ENCODE measurements around the gene CRACDL. TPM values are rescaled to one million over a fixed set of nuclear protein-coding genes. Genes with fewer than 3 reads are reported as not detected.

The CRACDL gene
- total RNA-seq, 1 donor from 2014 or later: 1.6 TPM

- H3K9me3 Mint-ChIP-seq (ENCODE audit: low read depth): no peaks in the 10 kb centered on the region
- peaks cover 4% of the 10 kb centered on the region for H3K4me1 Mint-ChIP-seq (ENCODE audit: low read depth)
- H3K4me3 Mint-ChIP-seq (ENCODE audit: low read depth): no peak overlapping the region
- DNase-seq (ENCODE audit: low spot score, unreplicated experiment): no peak
- no peak for TF ChIP-seq CTCF (IDR thresholded peaks at IDR 0.05; ENCODE audit: unreplicated experiment)
- no peak overlapping the region for H3K27ac Mint-ChIP-seq
- H3K36me3 Mint-ChIP-seq (ENCODE audit: insufficient read depth): no peaks in the 10 kb centered on the region
- H3K27me3 Mint-ChIP-seq: no peaks in the 10 kb centered on the region
These were observed 90.0 kb downstream of the CRACDL start for GRCh38 chr2:98846041-98846440.

GRCh38 chr2:98842136-98842535 is 93.9 kb downstream of the CRACDL start:
- no peak overlapping the region for H3K4me3 Mint-ChIP-seq (ENCODE audit: low read depth)
- DNase-seq (ENCODE audit: low spot score, unreplicated experiment): no peak
- H3K27ac Mint-ChIP-seq: no peak overlapping the region
- no peak for TF ChIP-seq CTCF (IDR thresholded peaks at IDR 0.05; ENCODE audit: unreplicated experiment)
- peaks cover 3% of the 10 kb centered on the region for H3K9me3 Mint-ChIP-seq (ENCODE audit: low read depth)
- H3K36me3 Mint-ChIP-seq (ENCODE audit: insufficient read depth): no peaks in the 10 kb centered on the region
- H3K4me1 Mint-ChIP-seq (ENCODE audit: low read depth): peaks cover 2% of the 10 kb centered on the region
- H3K27me3 Mint-ChIP-seq: no peaks in the 10 kb centered on the region

GRCh38 chr2:98839292-98839691 is 96.7 kb downstream of the CRACDL start:
- Mint-ChIP-seq H3K27ac (no peak overlapping the region), H3K4me1 (ENCODE audit: low read depth) (peaks cover 6% of the 10 kb centered on the region), H3K4me3 (ENCODE audit: low read depth) (no peak overlapping the region), H3K36me3 (ENCODE audit: insufficient read depth) (no peaks in the 10 kb centered on the region), H3K9me3 (ENCODE audit: low read depth) (peaks cover 3% of the 10 kb centered on the region), H3K27me3 (no peaks in the 10 kb centered on the region)
- DNase-seq (ENCODE audit: low spot score, unreplicated experiment): no peak
- no peak for TF ChIP-seq CTCF (IDR thresholded peaks at IDR 0.05; ENCODE audit: unreplicated experiment)

GRCh38 chr2:98835831-98836385 is 100.1 kb downstream of the CRACDL start:
- no peaks in the 10 kb centered on the region for H3K27me3 Mint-ChIP-seq
- H3K4me3 Mint-ChIP-seq (ENCODE audit: low read depth): no peak overlapping the region
- DNase-seq (ENCODE audit: low spot score, unreplicated experiment): no peak
- no peak for TF ChIP-seq CTCF (IDR thresholded peaks at IDR 0.05; ENCODE audit: unreplicated experiment)
- H3K36me3 Mint-ChIP-seq (ENCODE audit: insufficient read depth): no peaks in the 10 kb centered on the region
- peaks cover 4% of the 10 kb centered on the region for H3K4me1 Mint-ChIP-seq (ENCODE audit: low read depth)
- H3K9me3 Mint-ChIP-seq (ENCODE audit: low read depth): peaks cover 3% of the 10 kb centered on the region
- no peak overlapping the region for H3K27ac Mint-ChIP-seq

- Mint-ChIP-seq H3K4me3 (ENCODE audit: low read depth) (no peak overlapping the region), H3K36me3 (ENCODE audit: insufficient read depth) (no peaks in the 10 kb centered on the region), H3K27ac (no peak overlapping the region), H3K9me3 (ENCODE audit: low read depth) (no peaks in the 10 kb centered on the region), H3K27me3 (peaks cover under 1% of the 10 kb centered on the region), H3K4me1 (ENCODE audit: low read depth) (peaks cover 4% of the 10 kb centered on the region)
- TF ChIP-seq CTCF (IDR thresholded peaks at IDR 0.05; ENCODE audit: unreplicated experiment): no peak
- DNase-seq (ENCODE audit: low spot score, unreplicated experiment): no peak
These were observed 102.1 kb downstream of the CRACDL start for GRCh38 chr2:98833917-98834263.
